ENCODE measurements around the gene DHX38.

DNA sequence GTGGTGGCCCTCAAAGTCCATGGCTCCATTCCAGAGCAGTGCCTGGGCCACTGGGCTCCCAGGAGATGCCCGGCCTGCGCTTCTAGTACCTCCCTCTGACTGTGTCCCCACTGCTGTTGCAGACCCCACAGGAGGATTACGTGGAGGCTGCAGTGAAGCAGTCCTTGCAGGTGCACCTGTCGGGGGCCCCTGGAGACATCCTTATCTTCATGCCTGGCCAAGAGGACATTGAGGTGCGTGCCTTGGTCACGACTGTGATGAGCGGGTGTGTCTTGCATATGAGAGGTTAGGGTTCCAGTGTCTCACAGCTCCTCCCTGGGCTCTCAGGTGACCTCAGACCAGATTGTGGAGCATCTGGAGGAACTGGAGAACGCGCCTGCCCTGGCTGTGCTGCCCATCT is 11.3 kb downstream of the DHX38 start:
- TF ChIP-seq, protein P1, sequence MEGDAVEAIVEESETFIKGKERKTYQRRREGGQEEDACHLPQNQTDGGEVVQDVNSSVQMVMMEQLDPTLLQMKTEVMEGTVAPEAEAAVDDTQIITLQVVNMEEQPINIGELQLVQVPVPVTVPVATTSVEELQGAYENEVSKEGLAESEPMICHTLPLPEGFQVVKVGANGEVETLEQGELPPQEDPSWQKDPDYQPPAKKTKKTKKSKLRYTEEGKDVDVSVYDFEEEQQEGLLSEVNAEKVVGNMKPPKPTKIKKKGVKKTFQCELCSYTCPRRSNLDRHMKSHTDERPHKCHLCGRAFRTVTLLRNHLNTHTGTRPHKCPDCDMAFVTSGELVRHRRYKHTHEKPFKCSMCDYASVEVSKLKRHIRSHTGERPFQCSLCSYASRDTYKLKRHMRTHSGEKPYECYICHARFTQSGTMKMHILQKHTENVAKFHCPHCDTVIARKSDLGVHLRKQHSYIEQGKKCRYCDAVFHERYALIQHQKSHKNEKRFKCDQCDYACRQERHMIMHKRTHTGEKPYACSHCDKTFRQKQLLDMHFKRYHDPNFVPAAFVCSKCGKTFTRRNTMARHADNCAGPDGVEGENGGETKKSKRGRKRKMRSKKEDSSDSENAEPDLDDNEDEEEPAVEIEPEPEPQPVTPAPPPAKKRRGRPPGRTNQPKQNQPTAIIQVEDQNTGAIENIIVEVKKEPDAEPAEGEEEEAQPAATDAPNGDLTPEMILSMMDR (IDR thresholded peaks at IDR 0.05): no peak
- TF ChIP-seq POLR2A (IDR thresholded peaks at IDR 0.05): no peak
